CD4-positive, alpha-beta T cell treated with Interleukin-17A for 4 hours (primary cell): ENCODE data around the gene STMP1.
"Not testable (repeated sequence)": the region's sequence is repeated elsewhere in the genome, so short reads cannot be mapped to it uniquely, and the experiment has no call there.

ENCODE experiments used
- DNase-seq: peaks from one replicate; pipeline ENCODE4 v3.0.0-alpha.2; 2020; ENCODE audit warnings: mixed read lengths

The STMP1 gene

GRCh38 chr7:135665042-135665441, 2.7 kb downstream of the STMP1 start:
- DNase-seq, result no peak

GRCh38 chr7:135666156-135666555, 3.8 kb downstream of the STMP1 start:
- DNase-seq, result no peak

GRCh38 chr7:135666846-135667245, 4.5 kb downstream of the STMP1 start:
- no peak for DNase-seq

- DNase-seq, result not testable (repeated sequence)
Measured at GRCh38 chr7:135667626-135668025, 5.3 kb downstream of the STMP1 start.

GRCh38 chr7:135668852-135669395, 6.6 kb downstream of the STMP1 start:
- not testable (repeated sequence) for DNase-seq

GRCh38 chr7:135669774-135670173, 7.5 kb downstream of the STMP1 start:
- no peak for DNase-seq

- no peak for DNase-seq
Measured at GRCh38 chr7:135670179-135670578, 7.9 kb downstream of the STMP1 start.

GRCh38 chr7:135672560-135673359, 10.4 kb downstream of the STMP1 start:
- DNase-seq, result no peak

GRCh38 chr7:135673360-135673706, 11.0 kb downstream of the STMP1 start:
- DNase-seq, result no peak

GRCh38 chr7:135678612-135679575, 16.6 kb downstream of the STMP1 start:
- no peak for DNase-seq

GRCh38 chr7:135681762-135682161, 19.4 kb downstream of the STMP1 start:
- DNase-seq, result no peak

GRCh38 chr7:135682191-135682590, 19.9 kb downstream of the STMP1 start:
- DNase-seq, result no peak

GRCh38 chr7:135683609-135684008, 21.3 kb downstream of the STMP1 start:
- no peak for DNase-seq

GRCh38 chr7:135684136-135684535, 21.8 kb downstream of the STMP1 start:
- DNase-seq, result no peak

GRCh38 chr7:135684699-135685098, 22.4 kb downstream of the STMP1 start:
- DNase-seq, result no peak

GRCh38 chr7:135685306-135686084, 23.2 kb downstream of the STMP1 start:
- no peak for DNase-seq

- DNase-seq, result no peak
Measured at GRCh38 chr7:135687466-135687865, 25.2 kb downstream of the STMP1 start.

GRCh38 chr7:135690566-135690965, 28.3 kb downstream of the STMP1 start:
- no peak for DNase-seq

GRCh38 chr7:135692055-135692454, 29.7 kb downstream of the STMP1 start:
- no peak for DNase-seq

- not testable (repeated sequence) for DNase-seq
Measured at GRCh38 chr7:135692606-135693005, 30.3 kb downstream of the STMP1 start.

- no peak for DNase-seq
Measured at GRCh38 chr7:135693558-135693957, 31.2 kb downstream of the STMP1 start.

GRCh38 chr7:135697276-135698049, 35.1 kb downstream of the STMP1 start:
- DNase-seq, result no peak
